ENCODE results near the gene ADM5.
"Not testable (repeated sequence)": the region's sequence is repeated elsewhere in the genome, so short reads cannot be mapped to it uniquely, and the experiment has no call there.

Gene ADM5

DNA sequence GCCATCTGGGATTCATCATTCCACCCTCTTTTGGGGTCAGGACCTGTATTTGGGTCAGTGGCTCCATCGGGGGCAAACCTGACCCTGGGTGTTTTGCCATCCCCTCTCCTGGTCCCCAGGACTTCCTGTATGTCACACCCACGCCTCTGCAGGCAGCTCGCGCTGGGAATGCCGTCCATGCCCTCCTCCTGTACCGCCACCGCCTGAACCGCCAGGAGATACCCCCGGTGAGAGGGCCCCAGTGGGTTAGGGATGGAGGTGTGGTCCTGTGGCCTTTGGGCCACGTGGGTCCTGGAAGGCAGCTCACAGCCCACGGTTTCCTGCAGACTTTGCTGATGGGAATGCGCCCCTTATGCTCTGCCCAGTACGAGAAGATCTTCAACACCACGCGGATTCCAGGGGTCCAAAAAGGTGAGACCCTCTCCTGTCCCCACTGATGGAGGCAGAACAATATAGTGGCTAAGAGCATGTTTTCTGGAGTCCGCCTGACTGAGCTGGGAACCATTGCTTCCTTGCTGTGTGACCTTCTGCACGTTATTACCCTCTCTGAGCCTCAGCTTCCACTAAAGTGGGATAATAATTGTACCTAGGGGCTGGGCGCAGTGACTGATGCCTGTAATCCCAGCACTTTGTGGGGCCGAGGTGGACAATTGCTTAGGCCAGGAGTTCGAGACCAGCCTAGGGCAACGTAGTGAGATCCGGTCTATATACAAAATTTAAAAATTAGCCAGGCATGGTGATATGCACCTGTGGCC lies 15.7 kb downstream of the ADM5 start:
- no peak for DNase-seq

DNA sequence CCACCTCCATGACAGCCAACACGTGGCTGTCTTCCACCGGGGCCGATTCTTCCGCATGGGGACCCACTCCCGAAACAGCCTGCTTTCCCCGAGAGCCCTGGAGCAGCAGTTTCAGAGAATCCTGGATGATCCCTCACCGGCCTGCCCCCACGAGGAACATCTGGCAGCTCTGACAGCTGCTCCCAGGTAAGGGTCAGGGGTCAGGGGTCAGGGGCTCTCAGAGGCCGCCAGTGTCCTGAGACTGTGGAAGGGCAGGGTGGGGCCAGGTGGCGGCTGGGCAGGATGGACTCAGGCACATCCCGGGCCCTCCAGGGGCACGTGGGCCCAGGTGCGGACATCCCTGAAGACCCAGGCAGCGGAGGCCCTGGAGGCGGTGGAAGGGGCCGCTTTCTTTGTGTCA lies 16.5 kb downstream of the ADM5 start:
- no peak for DNase-seq

DNA sequence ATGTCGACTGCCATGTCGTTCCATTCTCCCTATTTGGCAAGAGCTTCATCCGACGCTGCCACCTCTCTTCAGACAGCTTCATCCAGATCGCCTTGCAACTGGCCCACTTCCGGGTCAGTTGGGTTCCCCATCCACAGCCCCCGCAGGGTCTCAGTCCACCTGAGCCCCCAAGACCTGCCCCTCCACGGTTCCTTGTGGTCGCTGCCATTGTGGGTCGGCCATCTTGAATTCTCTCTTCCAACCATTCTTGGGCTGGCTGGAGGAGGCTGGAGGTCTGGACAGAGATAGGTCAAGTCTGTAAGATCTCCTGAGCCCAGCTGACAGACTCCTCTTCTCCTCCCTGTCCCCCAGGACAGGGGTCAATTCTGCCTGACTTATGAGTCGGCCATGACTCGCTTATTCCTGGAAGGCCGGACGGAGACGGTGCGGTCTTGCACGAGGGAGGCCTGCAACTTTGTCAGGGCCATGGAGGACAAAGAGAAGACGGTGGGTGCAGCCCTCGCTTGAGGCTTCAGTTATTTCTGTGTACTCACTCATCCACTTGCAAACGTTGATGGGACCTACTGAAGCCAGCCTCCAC lies 21.1 kb downstream of the ADM5 start:
- no peak for DNase-seq

DNA sequence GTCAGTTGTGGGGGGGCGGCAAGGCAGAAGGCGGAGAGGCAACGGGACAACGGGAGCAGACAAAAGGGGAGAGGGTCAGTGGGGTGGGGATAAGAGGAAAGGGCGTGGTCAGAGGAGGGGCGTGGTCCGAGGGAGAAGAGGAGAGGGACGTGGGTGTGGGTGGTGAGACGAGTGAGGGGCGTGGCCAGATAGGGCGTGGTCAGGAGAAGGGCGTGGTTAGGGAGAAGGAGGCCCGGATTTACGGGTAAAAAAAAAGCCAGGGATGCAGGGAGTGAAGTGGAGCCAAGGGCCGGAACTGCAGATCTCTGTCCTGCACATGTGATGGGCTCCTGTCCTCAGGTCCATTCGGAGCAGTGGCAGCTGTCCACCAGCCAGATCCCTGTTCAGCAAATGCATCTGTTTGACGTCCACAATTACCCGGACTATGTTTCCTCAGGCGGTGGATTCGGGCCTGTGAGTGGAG lies 23.0 kb downstream of the ADM5 start:
- no peak for DNase-seq

- no peak for DNase-seq
Measured at GRCh38 chr19:49713236-49713845, 23.9 kb downstream of the ADM5 start.

DNA sequence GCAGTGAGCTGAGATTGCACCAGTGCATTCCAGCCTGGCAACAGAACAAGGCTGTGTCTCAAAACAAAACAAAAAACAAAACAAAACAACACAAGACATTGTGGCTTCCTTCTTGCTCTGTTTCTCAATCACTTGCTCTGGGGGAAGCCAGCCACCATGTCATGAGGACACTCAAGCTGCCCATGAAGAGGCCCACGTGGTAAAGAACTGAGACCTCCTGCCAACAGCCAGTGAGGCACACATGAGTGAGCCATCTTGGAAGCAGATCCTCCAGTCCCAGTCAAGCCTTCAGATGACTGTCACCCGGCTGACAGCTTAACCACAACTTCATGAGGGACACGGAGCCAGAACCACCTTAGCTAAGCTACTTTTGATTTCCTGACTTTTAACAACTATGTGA lies 26.8 kb downstream of the ADM5 start:
- no peak for DNase-seq

GRCh38 chr19:49718511-49718910 lies 29.1 kb downstream of the ADM5 start:
- no peak for DNase-seq

- no peak for DNase-seq
Measured at GRCh38 chr19:49718991-49719390, 29.6 kb downstream of the ADM5 start.

- DNase-seq = not testable (repeated sequence)
Measured at GRCh38 chr19:49719420-49719819, 30.0 kb downstream of the ADM5 start.

DNA sequence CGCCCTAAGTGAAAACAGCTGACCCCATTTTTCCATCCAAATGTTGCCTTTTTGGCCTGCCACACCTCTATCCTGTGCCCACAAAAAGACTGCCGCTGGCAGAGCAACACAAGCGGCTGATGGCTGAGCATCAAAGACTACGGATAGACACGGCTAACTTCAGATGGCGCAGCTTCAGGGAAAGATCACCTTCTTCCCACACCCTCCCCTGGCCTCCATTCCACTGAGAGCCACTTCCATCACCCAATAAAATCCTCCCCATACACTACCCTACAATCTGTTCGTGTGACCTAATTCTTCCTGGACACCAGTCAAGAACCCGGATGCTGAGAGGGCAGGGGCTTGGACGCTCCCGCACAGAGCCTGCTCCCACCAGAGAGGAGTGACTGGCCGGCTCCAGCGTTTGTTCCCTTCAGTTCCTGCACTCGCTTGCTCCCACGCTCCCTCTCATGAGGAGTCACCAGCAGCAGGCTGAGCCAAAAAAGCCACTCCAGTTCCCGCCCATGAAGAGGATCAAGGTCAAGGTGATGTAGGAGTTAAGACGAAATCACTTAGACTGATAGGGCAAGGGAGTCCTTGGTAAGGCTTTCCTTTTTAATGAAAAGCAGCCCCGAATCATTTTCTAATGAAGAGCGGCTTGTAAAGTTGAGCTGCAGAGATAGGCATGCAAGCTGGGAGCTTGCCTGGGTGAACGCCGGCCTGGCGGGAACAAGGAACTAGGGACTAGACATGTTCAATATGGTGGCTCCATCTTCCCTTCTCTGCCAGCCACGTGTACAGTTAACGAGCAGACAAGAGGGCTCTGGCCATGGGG lies 38.0 kb downstream of the ADM5 start:
- no peak for DNase-seq

DNA sequence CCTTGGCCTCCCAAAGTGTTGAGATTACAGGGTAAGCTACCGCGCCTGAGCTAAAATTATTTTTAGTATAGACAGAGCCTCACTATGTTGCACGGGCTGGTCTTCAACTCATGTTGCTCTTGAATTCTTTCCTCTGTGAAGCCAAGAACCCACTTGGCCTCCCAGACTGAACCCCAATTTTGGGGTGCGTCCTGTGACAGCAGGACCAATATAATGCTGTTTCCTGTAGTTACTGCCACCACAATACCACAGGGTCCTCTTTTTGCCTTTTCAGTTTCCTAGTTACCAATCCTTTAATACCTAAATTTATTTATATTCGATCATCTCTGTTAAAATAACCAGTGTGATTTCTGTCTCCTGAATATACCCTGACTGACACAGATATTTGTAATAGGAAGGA lies 40.8 kb downstream of the ADM5 start:
- no peak for DNase-seq

GRCh38 chr19:49738268-49738667 lies 48.9 kb downstream of the ADM5 start:
- DNase-seq = no peak

GRCh38 chr19:49739098-49739497 lies 49.7 kb downstream of the ADM5 start:
- no peak for DNase-seq

- no peak for DNase-seq
Measured at GRCh38 chr19:49739933-49740332, 50.5 kb downstream of the ADM5 start.

All from NCI-H510A (cell line).